ENCODE data around the gene E2F2.

Gene E2F2

GRCh38 chr1:23481026-23481597, 49.9 kb downstream of the E2F2 start:
- DNase-seq, result no peak

DNA sequence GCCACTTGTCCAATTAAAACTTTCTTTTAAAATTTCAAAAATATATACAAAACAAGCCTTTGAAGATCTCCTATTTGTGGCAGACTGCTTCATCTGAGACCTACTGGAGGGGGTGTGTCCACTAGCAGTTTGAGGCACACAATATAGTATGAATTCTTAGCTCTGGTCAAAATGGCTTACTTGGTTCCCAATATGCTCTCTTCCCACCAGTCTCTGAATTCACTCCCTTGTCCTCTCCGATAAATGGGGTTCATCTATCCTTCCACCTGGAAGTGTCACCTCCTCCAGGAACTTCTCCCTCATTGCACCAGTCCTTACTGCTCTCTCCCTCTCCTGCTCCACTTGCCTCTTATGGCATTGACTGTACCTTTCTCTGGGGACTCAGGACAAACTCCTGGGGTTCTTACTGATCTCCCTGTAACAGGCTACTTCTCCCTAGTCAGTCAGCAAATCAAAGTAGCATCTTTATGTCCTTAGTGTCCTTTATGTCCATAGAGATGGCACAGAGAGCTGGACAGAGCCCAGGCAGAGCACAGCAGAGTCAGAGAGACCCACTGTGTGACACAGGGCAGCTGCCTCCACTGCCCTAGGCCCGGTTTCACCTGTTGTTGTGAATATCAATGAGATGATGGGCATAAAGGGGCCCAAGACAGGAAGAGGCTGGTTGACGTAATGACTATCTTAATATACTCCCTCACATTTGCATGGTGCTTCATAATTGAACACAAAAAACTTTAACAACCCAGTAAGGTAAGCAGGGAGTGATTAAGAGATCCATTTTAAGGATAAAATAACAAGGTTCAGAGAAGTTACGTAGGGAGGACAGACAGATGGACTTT, 50.6 kb downstream of the E2F2 start:
- DNase-seq, result no peak

DNA sequence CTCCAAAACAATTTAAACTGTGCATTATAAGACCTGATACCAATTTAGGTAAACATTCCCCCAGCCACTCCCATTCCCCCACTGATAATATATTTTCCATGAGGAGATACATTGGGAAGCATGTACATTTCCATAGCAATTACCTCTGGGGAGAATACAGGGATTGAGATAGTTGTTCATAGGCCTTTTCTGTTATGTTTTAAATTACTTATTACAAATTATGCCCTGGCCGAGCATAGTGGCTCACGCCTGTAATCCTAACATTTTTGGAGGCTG, 51.4 kb downstream of the E2F2 start:
- DNase-seq, result no peak

DNA sequence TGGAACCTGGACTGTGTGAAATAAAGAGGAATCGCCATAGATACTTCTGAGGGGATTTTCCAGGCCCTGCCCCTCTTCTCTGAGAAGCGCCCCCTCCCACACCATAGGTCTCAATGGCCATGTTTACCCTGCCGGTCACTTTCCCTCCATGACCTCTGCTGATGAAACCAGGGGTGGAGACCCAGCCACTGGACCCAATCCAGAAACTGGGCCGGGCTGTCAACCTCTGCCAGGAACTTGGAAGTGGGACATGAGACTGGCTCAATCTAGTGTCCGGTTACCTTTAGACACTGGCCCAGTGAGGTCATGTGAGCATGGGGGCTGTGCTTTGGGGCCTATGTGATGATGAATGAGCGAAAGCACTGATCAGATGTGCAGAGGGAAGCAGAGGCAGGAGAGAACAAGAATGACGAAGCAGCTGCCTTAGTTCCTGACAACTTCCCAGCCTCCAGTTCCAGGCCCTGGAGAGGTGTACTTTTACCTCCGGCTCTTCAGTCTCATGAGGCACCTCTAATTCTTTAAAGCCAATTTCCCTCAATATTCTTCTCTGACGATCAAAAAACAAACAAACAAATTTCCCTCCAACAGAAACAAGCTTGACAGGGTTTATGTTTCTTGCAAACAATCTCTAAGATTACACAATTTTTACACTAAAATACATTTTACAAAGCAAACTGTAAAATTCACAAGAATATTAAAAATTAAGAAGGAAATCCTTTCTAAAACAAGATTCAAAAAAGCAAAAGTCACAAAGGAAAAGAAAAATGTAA, 52.0 kb downstream of the E2F2 start:
- no peak for DNase-seq

- no peak for DNase-seq
These were observed 53.5 kb downstream of the E2F2 start for GRCh38 chr1:23477359-23478144.

- no peak for DNase-seq
These were observed 55.4 kb downstream of the E2F2 start for GRCh38 chr1:23475641-23476040.

DNA sequence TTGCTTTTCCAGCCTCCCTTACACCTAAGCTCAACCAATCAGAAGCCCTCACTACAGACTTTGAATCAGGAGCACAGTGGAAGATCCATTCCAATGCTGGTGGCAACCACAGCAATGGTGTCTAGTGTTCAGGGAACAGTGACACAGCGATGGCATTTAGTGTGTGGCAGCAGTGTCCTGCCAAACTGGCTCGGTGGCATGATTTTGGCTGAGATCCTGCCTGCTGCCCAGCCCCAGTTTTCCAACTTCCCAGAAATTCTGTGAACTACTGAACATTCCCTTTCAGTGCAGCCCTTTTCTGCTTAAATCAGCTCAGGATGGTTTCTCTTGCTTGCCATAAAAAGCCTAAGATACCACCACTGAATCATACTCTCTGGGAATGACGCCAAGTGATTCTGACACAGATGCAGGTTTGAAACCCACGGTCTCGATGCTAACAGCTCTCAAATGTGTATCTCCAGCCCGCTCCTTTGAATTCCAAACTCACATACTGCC, 55.9 kb downstream of the E2F2 start:
- no peak for DNase-seq

DNA sequence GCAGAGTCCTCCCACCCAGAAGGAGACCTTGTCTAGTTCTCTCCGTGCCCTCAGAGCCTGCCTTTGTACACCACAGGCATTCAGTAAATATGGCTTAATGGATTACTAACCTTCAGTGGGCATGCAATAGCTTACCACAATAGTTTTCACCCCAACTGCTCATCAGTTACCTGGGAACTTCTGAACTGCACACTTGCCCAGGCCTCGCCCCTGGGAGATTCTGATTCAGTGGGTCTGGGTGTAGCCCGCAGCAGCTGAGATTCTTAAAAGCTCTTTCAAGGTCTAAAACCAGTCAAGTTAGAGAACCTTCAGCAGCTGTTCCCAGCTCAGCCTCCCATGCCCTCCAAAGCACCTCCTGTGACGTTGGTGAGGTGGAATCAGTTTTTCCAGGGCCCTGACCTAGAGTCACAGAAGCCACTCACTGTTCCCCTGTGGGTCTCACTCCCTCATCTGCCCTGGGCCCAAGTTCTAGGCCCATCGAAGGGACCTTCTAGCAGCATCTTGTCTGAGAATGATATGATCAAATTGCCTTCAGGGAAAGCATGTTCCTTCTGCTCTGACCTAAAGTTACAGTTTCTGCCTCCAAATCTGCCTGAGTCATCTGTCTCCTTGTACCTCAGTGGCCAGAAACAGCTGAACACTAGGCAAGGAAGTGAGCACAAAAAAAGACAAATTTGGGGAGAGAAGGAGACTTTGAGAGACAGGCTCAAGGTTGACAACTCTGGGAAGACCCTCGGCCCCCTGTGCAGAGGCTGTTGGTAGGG, 57.8 kb downstream of the E2F2 start:
- DNase-seq, result no peak

DNA sequence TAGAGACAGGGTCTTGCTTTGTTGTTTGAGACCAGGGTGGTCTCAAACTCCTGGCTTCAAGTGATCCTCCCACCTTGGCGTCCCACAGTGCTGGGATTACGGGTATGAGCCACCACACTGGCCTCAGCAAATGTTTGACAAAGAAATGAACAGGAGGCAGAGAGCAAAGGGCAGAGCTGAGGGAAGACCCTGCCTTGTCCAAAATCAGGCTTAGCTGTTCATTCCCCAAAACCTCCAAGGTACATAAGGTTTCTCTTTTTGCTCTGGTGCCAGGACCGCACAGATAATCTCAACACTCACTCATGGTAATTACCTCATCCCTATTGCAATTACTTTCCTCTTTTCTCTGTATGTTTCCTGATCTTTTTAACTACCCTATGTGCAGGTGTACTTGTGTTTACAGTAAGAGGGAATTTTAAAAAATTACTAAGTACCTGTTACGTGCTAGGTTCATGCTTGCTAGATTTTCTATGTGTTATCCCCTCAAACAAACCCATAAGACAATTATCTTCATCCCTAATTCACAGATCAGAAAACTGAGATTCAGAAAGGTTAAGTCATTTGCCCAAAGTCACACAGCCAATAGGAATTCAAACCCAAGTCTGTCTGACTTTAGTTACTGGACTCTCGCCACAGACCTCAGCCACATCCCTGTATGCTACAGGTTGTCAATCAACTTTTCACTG, 58.5 kb downstream of the E2F2 start:
- DNase-seq, result no peak

GRCh38 chr1:23471473-23472075, 59.5 kb downstream of the E2F2 start:
- DNase-seq, result no peak

DNA sequence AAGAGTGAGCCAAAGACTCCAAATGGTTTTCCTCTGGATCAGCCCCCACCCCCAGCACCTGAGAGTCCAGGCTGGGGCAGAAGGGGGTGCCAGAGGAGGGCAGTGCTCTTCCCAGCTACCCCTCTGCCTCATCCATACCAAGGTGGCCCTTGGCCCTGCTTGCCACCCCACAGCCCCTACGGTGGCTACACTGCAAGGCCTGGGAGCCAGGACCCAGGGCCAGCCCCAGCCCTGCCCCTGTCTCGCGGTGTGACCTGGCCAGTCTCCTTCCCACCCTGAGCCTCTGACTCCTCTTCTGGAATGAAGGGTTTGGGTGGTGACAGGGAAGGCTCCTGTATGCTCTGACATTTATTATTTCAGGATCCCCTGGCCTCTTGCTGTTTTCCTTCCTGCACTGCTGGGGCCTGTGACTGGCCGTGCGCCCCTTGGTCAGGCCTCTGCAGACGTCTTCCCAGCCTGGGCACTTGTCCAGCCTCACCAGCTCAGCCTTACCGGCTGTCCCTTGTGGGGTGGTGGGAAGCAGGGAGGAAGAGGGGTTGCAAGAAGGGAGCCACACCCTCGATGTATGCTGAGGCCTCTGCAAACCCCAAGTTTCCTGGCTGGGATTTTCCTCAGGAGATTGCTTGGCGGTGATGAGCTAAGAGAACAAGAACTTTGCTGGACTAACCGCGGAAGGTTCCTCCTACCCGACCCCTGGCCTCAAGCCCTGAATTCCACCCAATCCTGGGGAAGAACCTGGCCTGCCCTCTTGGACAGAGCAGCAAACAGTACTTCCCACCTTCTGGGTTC, 60.6 kb downstream of the E2F2 start:
- no peak for DNase-seq

- no peak for DNase-seq
These were observed 61.6 kb downstream of the E2F2 start for GRCh38 chr1:23469372-23469982.

DNA sequence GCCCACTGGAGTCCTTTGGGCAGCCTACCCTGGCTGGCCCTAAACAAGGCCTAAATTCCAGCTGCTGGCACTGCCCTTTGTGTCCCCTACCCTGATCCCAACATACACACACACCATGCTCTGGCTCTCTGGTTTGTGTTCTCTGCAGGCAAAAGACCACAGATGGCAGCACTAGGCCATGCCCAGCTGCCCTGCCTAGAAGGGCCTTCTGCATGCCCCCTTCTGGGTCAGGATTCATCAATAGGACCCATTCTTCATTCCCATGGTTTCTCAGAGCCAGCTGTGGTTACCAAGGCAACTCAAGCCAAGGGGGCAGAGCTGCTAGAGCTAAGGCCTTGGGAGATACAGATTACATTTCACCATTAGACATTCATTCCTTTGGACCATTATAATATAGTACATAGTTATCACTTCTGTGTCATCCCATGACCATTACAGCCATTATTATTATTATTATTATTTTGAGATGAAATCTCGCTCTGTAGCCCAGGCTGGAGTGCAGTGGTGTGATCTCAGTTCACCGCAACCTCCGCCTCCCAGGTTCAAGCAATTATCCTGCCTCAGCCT, 64.5 kb downstream of the E2F2 start:
- DNase-seq, result no peak

DNA sequence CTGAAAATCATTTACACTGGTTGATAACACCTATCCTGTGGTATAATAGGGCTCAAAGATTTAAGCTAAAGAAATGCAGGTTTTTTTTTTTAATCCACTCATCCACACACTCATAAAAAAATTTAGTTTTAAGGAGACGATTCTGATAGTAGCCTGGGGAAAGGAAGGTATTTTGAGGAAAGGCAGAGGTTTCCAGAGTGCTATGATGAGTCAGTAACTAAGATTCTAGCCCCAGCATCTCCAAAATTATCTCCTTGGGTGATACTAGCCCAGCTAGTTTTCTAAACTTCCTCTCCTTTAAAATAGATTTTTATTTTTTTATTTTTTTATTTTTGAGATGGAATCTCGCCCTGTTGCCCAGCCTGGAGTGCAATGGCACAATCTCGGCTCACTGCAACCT, 67.7 kb downstream of the E2F2 start:
- no peak for DNase-seq

DNA sequence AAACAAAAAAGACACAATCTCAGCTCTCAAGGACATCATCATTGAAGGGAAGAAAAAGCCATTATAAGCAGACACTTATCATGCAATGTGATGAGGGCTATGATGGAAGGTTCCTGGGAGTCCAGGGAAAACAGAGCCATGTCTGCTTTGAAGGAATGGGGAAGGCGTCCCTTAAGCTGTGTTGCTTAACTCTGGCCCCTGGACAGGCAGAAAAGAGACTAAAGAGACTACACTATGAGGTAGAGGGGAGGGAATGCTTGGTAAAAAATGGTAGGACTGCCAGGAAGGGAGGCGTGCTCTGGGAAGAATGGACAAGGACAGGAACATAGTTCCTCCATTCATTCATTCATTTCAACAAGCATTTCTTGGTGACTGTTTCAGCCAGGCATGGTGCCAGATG, 68.3 kb downstream of the E2F2 start:
- no peak for DNase-seq

DNA sequence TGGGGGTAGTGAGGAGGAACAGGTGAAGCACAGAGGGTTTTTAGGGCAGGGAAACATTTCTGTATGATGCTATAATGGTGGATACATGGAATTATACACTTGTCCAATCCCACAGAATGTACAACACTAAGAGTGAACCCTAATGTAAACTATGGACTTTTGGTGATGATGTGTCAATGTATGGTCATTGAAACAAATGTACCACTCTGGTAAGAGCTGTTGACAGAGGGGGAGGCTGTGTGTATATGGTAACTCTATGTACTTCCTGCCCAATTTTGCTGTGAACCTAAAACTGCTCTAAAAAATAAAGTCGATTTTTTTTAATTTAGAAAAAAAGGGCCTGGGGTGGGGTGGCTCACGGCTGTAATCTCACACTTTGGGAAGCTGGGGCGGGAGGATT, 70.0 kb downstream of the E2F2 start:
- DNase-seq, result no peak

DNA sequence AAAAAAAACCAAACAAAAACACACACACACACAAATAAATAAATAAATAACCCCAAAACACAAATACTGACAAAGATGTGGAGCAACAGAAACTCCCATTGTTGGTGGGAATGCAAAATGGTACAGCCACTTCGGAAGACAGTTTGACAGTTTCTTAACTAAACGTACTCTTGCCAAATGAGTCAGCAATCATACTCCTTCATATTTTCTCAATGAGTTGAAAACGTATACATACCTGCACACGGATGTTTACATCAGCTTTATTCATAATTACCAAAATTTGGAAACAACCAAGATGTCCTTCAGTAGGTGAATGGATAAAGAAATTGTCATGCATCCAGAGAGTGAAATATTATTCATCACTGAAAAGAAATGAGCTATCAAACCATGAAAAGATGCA, 70.5 kb downstream of the E2F2 start:
- DNase-seq, result no peak

- DNase-seq, result no peak
These were observed 71.7 kb downstream of the E2F2 start for GRCh38 chr1:23459338-23459757.
